H1 (cell line): ENCODE measurements around the gene MAGI2. TPM values are rescaled to one million over a fixed set of nuclear protein-coding genes. Genes with fewer than 3 reads are reported as not detected.
A peak's percentile ranks its signal among the peaks of the same experiment; 100 is the strongest.

Experiments used
- CTCF ChIA-PET: fragments of 300-600 bp; sonication (Branson Sonifier 250); formaldehyde crosslinking; loops from one replicate; lab custom pipeline; 2021; ENCODE audit not compliant: partially characterized antibody; lab: Charles Lee
- POLR2A ChIA-PET: fragments of 300-600 bp; sonication (Branson Sonifier 250); formaldehyde crosslinking; loops from one replicate; lab custom pipeline; 2021; ENCODE audit warnings: inconsistent platforms; ENCODE audit not compliant: partially characterized antibody; lab: Charles Lee
- DNase-seq, 2 experiments: peaks; one replicate each; pipeline versions ENCODE4 v3.0.0 to v3.0.0-alpha.2; 2010 to 2022; ENCODE audit warnings: low spot score in 2 of 2, low read depth in 1 of 2, mixed read lengths in 1 of 2
- FAIRE-seq: peaks from 2 replicates; lab custom pipeline; 2011; peaks lifted over from hg19 to GRCh38; lab: Jason Lieb, UNC
- H2AFZ ChIP-seq: 2 replicates; pipeline ENCODE4 v1.8.1; 2012; ENCODE audit warnings: low read length, inconsistent platforms
- H2AK5ac ChIP-seq: 2 replicates; pipeline ENCODE4 v1.6.1; 2013; ENCODE audit warnings: low read depth, low read length
- H2BK120ac ChIP-seq: replicated peaks from 2 replicates; pipeline ENCODE3; 2013; ENCODE audit warnings: low read depth, low read length, inconsistent platforms
- H2BK12ac ChIP-seq: 2 replicates; pipeline ENCODE4 v1.6.1; 2013; ENCODE audit warnings: low read depth, low read length
- H2BK15ac ChIP-seq: 2 replicates; pipeline ENCODE4 v1.6.1; 2013; ENCODE audit warnings: low read length
- H2BK20ac ChIP-seq: 2 replicates; pipeline ENCODE4 v1.6.1; 2013; ENCODE audit warnings: low read length
- H2BK5ac ChIP-seq: 2 replicates; pipeline ENCODE4 v1.6.1; 2013; ENCODE audit warnings: low read depth, low read length
- H3K14ac ChIP-seq: 2 replicates; pipeline ENCODE4 v1.6.1; 2013; ENCODE audit warnings: inconsistent platforms; ENCODE audit not compliant: insufficient read length
- H3K18ac ChIP-seq: 2 replicates; pipeline ENCODE4 v1.6.1; 2013; ENCODE audit warnings: low read length; ENCODE audit errors: extremely low read depth
- H3K23ac ChIP-seq: 2 replicates; pipeline ENCODE4 v1.6.1; 2013; ENCODE audit warnings: inconsistent platforms; ENCODE audit not compliant: insufficient read length
- H3K23me2 ChIP-seq: 2 replicates; pipeline ENCODE4 v1.6.1; 2013; ENCODE audit warnings: low read depth, low read length
- H3K27ac ChIP-seq: 2 replicates; pipeline ENCODE4 v1.6.1; 2011; ENCODE audit warnings: low read depth, low read length, inconsistent platforms
- H3K27me3 ChIP-seq, 4 experiments: replicated peaks in 1 of 4; 1 replicate in 1 of 4; 2 replicates in 3 of 4; pipeline versions ENCODE4 v1.6.1 to v1.8.1; 2011 to 2013; ENCODE audit warnings: low read length in 3 of 4, mild to moderate bottlenecking in 3 of 4, inconsistent platforms in 2 of 4, mixed read lengths in 2 of 4, moderate library complexity in 1 of 4; ENCODE audit not compliant: control insufficient read depth in 3 of 4, insufficient read depth in 3 of 4; ENCODE audit errors: extremely low read depth in 1 of 4
- H3K36me3 ChIP-seq, 4 experiments: 2 replicates each; pipeline versions ENCODE4 v1.6.1 to v1.8.1; 2011 to 2013; ENCODE audit warnings: mild to moderate bottlenecking in 4 of 4, low read length in 3 of 4, moderate library complexity in 2 of 4, control low read depth in 1 of 4, inconsistent platforms in 1 of 4; ENCODE audit not compliant: insufficient read depth in 4 of 4, control insufficient read depth in 2 of 4
- H3K4ac ChIP-seq: replicated peaks from 2 replicates; pipeline ENCODE3; 2013; ENCODE audit warnings: low read length, low read depth, mixed read lengths, inconsistent platforms; ENCODE audit not compliant: insufficient read length
- H3K4me1 ChIP-seq, 4 experiments: replicated peaks in 1 of 4; 1 replicate in 1 of 4; 2 replicates in 3 of 4; pipeline versions ENCODE4 v1.6.1 to v1.8.1; 2011 to 2013; ENCODE audit warnings: low read length in 3 of 4, inconsistent platforms in 2 of 4, mixed read lengths in 1 of 4; ENCODE audit not compliant: insufficient read depth in 4 of 4, control insufficient read depth in 3 of 4
- H3K4me2 ChIP-seq, 2 experiments: 2 replicates each; pipeline versions ENCODE4 v1.6.1 to v1.8.1; 2011 to 2013; ENCODE audit warnings: low read depth in 2 of 2, low read length in 2 of 2, control low read depth in 1 of 2, inconsistent platforms in 1 of 2, mild to moderate bottlenecking in 1 of 2; ENCODE audit not compliant: insufficient read depth in 1 of 2
- H3K4me3 ChIP-seq, 4 experiments: fragments of 200-600, 300-600 bp in 1 of 4; sonication (generic), shearing (Covaris generic), sonication (Bioruptor Twin) in 1 of 4; 2 replicates each; pipeline versions ENCODE4 v1.5.1 to v1.8.1; 2011 to 2016; ENCODE audit warnings: low read length in 4 of 4, low read depth in 3 of 4, control low read depth in 2 of 4, inconsistent platforms in 2 of 4, mild to moderate bottlenecking in 2 of 4, mixed read lengths in 1 of 4, moderate library complexity in 1 of 4; ENCODE audit not compliant: insufficient read depth in 2 of 4; ENCODE audit errors: extremely low read depth in 1 of 4
- H3K56ac ChIP-seq: replicated peaks from 2 replicates; pipeline ENCODE3; 2013; ENCODE audit warnings: low read depth, mild to moderate bottlenecking, mixed read lengths, low read length, inconsistent platforms; ENCODE audit not compliant: insufficient read length
- H3K79me1 ChIP-seq: 2 replicates; pipeline ENCODE4 v1.6.1; 2013; ENCODE audit warnings: low read depth, low read length, control low read depth
- H3K79me2 ChIP-seq, 2 experiments: 2 replicates each; pipeline versions ENCODE4 v1.6.1 to v1.8.1; 2012 to 2013; ENCODE audit warnings: low read length in 2 of 2, mild to moderate bottlenecking in 2 of 2, inconsistent platforms in 1 of 2; ENCODE audit not compliant: insufficient read depth in 2 of 2, control insufficient read depth in 1 of 2
- H3K9ac ChIP-seq, 4 experiments: replicated peaks in 1 of 4; 1 replicate in 1 of 4; 2 replicates in 3 of 4; pipeline versions ENCODE4 v1.6.1 to v1.8.1; 2011 to 2013; ENCODE audit warnings: low read depth in 3 of 4, low read length in 3 of 4, control low read depth in 2 of 4, mild to moderate bottlenecking in 2 of 4, moderate library complexity in 2 of 4, inconsistent platforms in 1 of 4; ENCODE audit errors: extremely low read depth in 1 of 4
- H3K9me3 ChIP-seq, 2 experiments: 2 replicates each; pipeline versions ENCODE4 v1.6.1 to v1.8.1; 2012 to 2013; ENCODE audit warnings: mild to moderate bottlenecking in 2 of 2, moderate library complexity in 2 of 2, control low read depth in 1 of 2, inconsistent platforms in 1 of 2, low read depth in 1 of 2, low read length in 1 of 2, mixed read lengths in 1 of 2; ENCODE audit not compliant: insufficient read depth in 2 of 2
- H4K20me1 ChIP-seq, 2 experiments: replicated peaks in 1 of 2; 2 replicates each; pipeline versions ENCODE3 to v1.8.1; 2011 to 2013; ENCODE audit warnings: inconsistent platforms in 2 of 2, low read length in 2 of 2, mild to moderate bottlenecking in 1 of 2; ENCODE audit not compliant: insufficient read depth in 2 of 2, control insufficient read depth in 1 of 2
- H4K5ac ChIP-seq: 2 replicates; pipeline ENCODE4 v1.6.1; 2013; ENCODE audit warnings: low read length, low read depth, mixed read lengths, inconsistent platforms; ENCODE audit not compliant: insufficient read length
- H4K8ac ChIP-seq: 2 replicates; pipeline ENCODE4 v1.8.0; 2013; ENCODE audit warnings: mild to moderate bottlenecking, moderate library complexity, low read length, inconsistent platforms; ENCODE audit not compliant: insufficient read depth; ENCODE audit errors: extremely low read depth
- H4K91ac ChIP-seq: replicated peaks from 2 replicates; pipeline ENCODE3; 2013; ENCODE audit warnings: low read length, mixed read lengths, inconsistent platforms; ENCODE audit not compliant: insufficient read length
- ATF2 ChIP-seq: IDR thresholded peaks from 2 replicates; pipeline ENCODE4 v1.6.1; 2012; ENCODE audit warnings: low read length, inconsistent platforms
- RNF2 ChIP-seq: fragments of 200-900, 300-1000 bp; sonication (generic); IDR thresholded peaks from 2 replicates; pipeline ENCODE4 v1.7.1; 2016; ENCODE audit warnings: borderline replicate concordance, low read depth, mild to moderate bottlenecking, antibody characterized with exemption, low read length; ENCODE audit not compliant: poor library complexity, severe bottlenecking; ENCODE audit errors: missing control alignments
- SAP30 ChIP-seq: fragments of 300-600 bp; sonication (generic); IDR thresholded peaks from 2 replicates; pipeline ENCODE4 v1.7.1; 2012; ENCODE audit warnings: low read length, moderate library complexity, mild to moderate bottlenecking, inconsistent platforms; ENCODE audit not compliant: insufficient read depth, insufficient replicate concordance
- SP1 ChIP-seq: IDR thresholded peaks from 2 replicates; pipeline ENCODE4 v1.6.1; 2011; ENCODE audit warnings: low read depth, low read length
- WGBS, 2 experiments: shearing (Covaris generic) in 1 of 2; methylation state at CpG; one replicate each; pipeline versions ENCODE4 v1.1.6 to v1.1.7; 2013 to 2015; ENCODE audit warnings: low lambda C conversion rate in 2 of 2, mixed read lengths in 2 of 2, inconsistent platforms in 1 of 2, low coverage in 1 of 2, missing lambda C conversion rate in 1 of 2; ENCODE audit not compliant: insufficient replicate concordance in 2 of 2, insufficient coverage in 1 of 2, insufficient read length in 1 of 2; ENCODE audit errors: extremely low coverage in 1 of 2, missing lambda C conversion rate in 1 of 2; 5-methylcytosine and 5-hydroxymethylcytosine counted together
- polyA plus RNA-seq, 7 experiments: library from polyadenylated mRNA; depleted of rRNA in 3 of 7; stranded (reverse) in 5 of 7; unstranded in 2 of 7; fragments of >200 nt in 5 of 7; fragments of 200-250 nt in 2 of 7; gene quantifications; 1 replicate in 5 of 7; 2 replicates in 1 of 7; 4 replicates in 1 of 7; pipeline versions ENCODE4 v1.2.1 to v1.2.3, GENCODE V29; 2011 to 2013; ENCODE audit warnings: missing spikeins in 2 of 7, mixed read lengths in 2 of 7
- total RNA-seq: library from RNA; stranded (reverse); fragmentation: NEBNext Ultra II Directional; extraction: Animal tissue kit (Norgen Biotek cat#: 25700); gene quantifications from 2 replicates; pipeline ENCODE4 v1.2.1, GENCODE V29; 2021
- TF ChIP-seq, protein P1 (sequence below): IDR thresholded peaks from 2 replicates; pipeline ENCODE4 v1.6.1; 2012; ENCODE audit warnings: inconsistent platforms

Gene MAGI2
- total and polyA plus RNA-seq, 2 of the 8 experiments (the other 6 are each of a cell fraction or from before 2014, with no cell fraction given), result 6.0 to 27.3 TPM

DNA sequence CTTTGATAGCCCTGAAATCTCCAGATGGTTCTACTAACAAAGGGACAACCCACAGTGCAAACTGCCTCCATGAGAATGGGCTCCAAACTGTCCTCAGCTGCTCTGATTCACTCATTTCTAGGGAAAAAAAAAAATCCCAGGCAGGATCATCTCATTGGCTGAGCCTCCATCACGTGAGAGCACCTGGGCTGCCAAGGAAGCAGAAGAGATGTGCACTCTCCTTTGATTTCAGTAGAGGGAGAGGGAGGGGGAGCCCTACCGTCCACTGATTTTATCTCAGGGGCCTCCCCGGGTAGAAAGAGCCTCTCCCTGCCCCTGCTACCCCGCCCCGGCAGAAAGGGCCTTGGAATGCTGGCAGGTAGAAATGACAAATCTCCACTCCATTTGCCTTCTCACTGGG lies 929.5 kb downstream of the MAGI2 start:
- Histone ChIP-seq H2BK15ac (no peak overlapping the region), H2BK5ac (no peak overlapping the region), H3K79me1 (no peaks in the 10 kb centered on the region), H3K9me3 (no peaks in the 10 kb centered on the region), H4K20me1 (no peaks in the 10 kb centered on the region), H2BK12ac (no peak overlapping the region), H3K4me2 (no peak overlapping the region), H4K5ac (no peak overlapping the region), H3K14ac (no peak overlapping the region), H3K4me3 (no peak overlapping the region), H3K79me2 (no peaks in the 10 kb centered on the region), H3K23ac (no peak overlapping the region), H4K91ac (no peak overlapping the region), H3K27me3 (no peaks in the 10 kb centered on the region), H3K36me3 (0 out of 8 replicates have a peak, but pooled peaks cover 0 to 2% (median 0%) of the 10 kb centered on the region in 4 experiments), H2AFZ (no peak overlapping the region), H3K9ac (no peak overlapping the region), H3K23me2 (no peaks in the 10 kb centered on the region), H3K4ac (no peak overlapping the region), H2BK120ac (no peak overlapping the region), H4K8ac (no peak overlapping the region), H3K27ac (no peak overlapping the region), H2BK20ac (no peak overlapping the region)
- DNase-seq (no peak), FAIRE-seq (no peak)
- CTCF ChIA-PET, result no interaction called here
- POLR2A ChIA-PET, result interaction anchor here (1.0 kb wide), 1 partner anchor 97 kb away, joined by 3 read pairs; no protein-coding TSS in a partner anchor
- TF ChIP-seq SAP30 (no peak), SP1 (0 out of 2 replicates have a peak, but pooled peaks have one; percentile 9), ATF2 (no peak), RNF2 (no peak)
- TF ChIP-seq, protein P1, sequence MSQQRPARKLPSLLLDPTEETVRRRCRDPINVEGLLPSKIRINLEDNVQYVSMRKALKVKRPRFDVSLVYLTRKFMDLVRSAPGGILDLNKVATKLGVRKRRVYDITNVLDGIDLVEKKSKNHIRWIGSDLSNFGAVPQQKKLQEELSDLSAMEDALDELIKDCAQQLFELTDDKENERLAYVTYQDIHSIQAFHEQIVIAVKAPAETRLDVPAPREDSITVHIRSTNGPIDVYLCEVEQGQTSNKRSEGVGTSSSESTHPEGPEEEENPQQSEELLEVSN, result no peak
- TF ChIP-seq, all 59 proteins: peak for 1
- Histone ChIP-seq H3K56ac (no peak overlapping the region), H3K18ac (peak overlapping the region; percentile 40; the same call in 1 of the 2 replicates), H2AK5ac (no peak overlapping the region), H3K4me1 (peaks cover 0 to 4% (median 2%) of the 10 kb centered on the region in 4 experiments; a peak in 3 of 7 replicates)
- 80% methylated on average over 5 of the region's 5 CpGs; no CpG with 5 or more reads in 1 of the 2 experiments for WGBS, 2 experiments
